CD4-positive, alpha-beta T cell treated with Interleukin-6 at 100 ng/mL for 8 hours (primary cell): Measurements from ENCODE around the gene LYSMD2.

ENCODE experiments used
- DNase-seq: peaks from one replicate; pipeline ENCODE4 v3.0.0-alpha.2; 2020; ENCODE audit warnings: mixed read lengths, low spot score

The LYSMD2 gene

GRCh38 chr15:51751697-51752683, 14.5 kb upstream of the LYSMD2 start:
- no peak for DNase-seq

GRCh38 chr15:51750792-51751696, 13.6 kb upstream of the LYSMD2 start, which contains the start of gene TMOD2:
TMOD2 (plus strand) TSS chr15:51751597; CDS start chr15:51766442, 14,845 bp downstream.
- peak; percentile 35 for DNase-seq

GRCh38 chr15:51750186-51750585, 12.7 kb upstream of the LYSMD2 start:
- DNase-seq, result no peak

GRCh38 chr15:51749307-51749706, 11.9 kb upstream of the LYSMD2 start:
- no peak for DNase-seq

- DNase-seq, result no peak
These were observed 1.7 kb upstream of the LYSMD2 start for GRCh38 chr15:51739061-51739712.

GRCh38 chr15:51738553-51738952, 1.1 kb upstream of the LYSMD2 start:
- no peak for DNase-seq

GRCh38 chr15:51736751-51737521, 519 bp downstream of the LYSMD2 start:
- DNase-seq, result peak; percentile 46

GRCh38 chr15:51736069-51736468, 1.4 kb downstream of the LYSMD2 start:
- no peak for DNase-seq

- peak; percentile 63 for DNase-seq
These were observed 2.0 kb downstream of the LYSMD2 start for GRCh38 chr15:51735228-51736010.

GRCh38 chr15:51732646-51733045, 4.8 kb downstream of the LYSMD2 start:
- no peak for DNase-seq

- DNase-seq, result peak; percentile 51
These were observed 5.7 kb downstream of the LYSMD2 start for GRCh38 chr15:51731549-51732267.

GRCh38 chr15:51727141-51727897, 10.1 kb downstream of the LYSMD2 start:
- DNase-seq, result no peak

- peak; percentile 20 for DNase-seq
These were observed 11.0 kb downstream of the LYSMD2 start for GRCh38 chr15:51726302-51727073.

GRCh38 chr15:51724673-51725072, 12.8 kb downstream of the LYSMD2 start:
- DNase-seq, result no peak

GRCh38 chr15:51724199-51724598, 13.3 kb downstream of the LYSMD2 start:
- no peak for DNase-seq

- DNase-seq, result no peak
These were observed 16.1 kb downstream of the LYSMD2 start for GRCh38 chr15:51721199-51721960.
